WTC11 (cell line): ENCODE data around the gene DYRK1A. TPM values are rescaled to one million over a fixed set of nuclear protein-coding genes. Genes with fewer than 3 reads are reported as not detected.

ENCODE experiments used
- ATAC-seq: fragments of 200-7000 bp; cut with Tn5 transposase; 2 replicates; pipeline ENCODE4 v1.10.0; 2021; ENCODE audit warnings: mild to moderate bottlenecking, moderate library complexity
- CTCF ChIA-PET: fragments of 300-600 bp; sonication (Branson Sonifier 250); formaldehyde crosslinking; loops from one replicate; lab custom pipeline; 2021; ENCODE audit warnings: antibody characterized with exemption; lab: Charles Lee
- POLR2A ChIA-PET: fragments of 350-600 bp; sonication (Branson Sonifier 250); formaldehyde crosslinking; loops from one replicate; lab custom pipeline; 2021; ENCODE audit warnings: antibody characterized with exemption; lab: Charles Lee
- DNase-seq: peaks from one replicate; pipeline ENCODE4 v3.0.0; 2021; ENCODE audit warnings: low spot score
- H3K27ac Mint-ChIP-seq: 2 replicates; pipeline ENCODE4 v1.8.0; 2021; ENCODE audit warnings: mixed read lengths
- H3K27me3 Mint-ChIP-seq: 2 replicates; pipeline ENCODE4 v1.8.0; 2021; ENCODE audit warnings: low read depth, mild to moderate bottlenecking, moderate library complexity, mixed read lengths
- H3K36me3 Mint-ChIP-seq: 2 replicates; pipeline ENCODE4 v1.8.0; 2021; ENCODE audit warnings: mixed read lengths
- H3K4me1 Mint-ChIP-seq: 2 replicates; pipeline ENCODE4 v1.8.0; 2022; ENCODE audit warnings: mixed read lengths
- H3K4me3 Mint-ChIP-seq: 2 replicates; pipeline ENCODE4 v1.8.0; 2021; ENCODE audit warnings: mild to moderate bottlenecking, moderate library complexity, mixed read lengths
- H3K9me3 Mint-ChIP-seq: 2 replicates; pipeline ENCODE4 v1.8.0; 2021; ENCODE audit warnings: mixed read lengths
- ELF4 ChIP-seq: sonication (generic); formaldehyde crosslinking; IDR thresholded peaks from 2 replicates; pipeline ENCODE4 v1.8.1; 2022; ENCODE audit warnings: low read depth, mild to moderate bottlenecking, moderate library complexity, missing genetic modification reagents
- IRF2 ChIP-seq: sonication (generic); formaldehyde crosslinking; IDR thresholded peaks from 2 replicates; pipeline ENCODE4 v1.8.0; 2022; ENCODE audit warnings: low read depth, missing genetic modification reagents, borderline replicate concordance
- JAZF1 ChIP-seq: fragments of 250-450 bp; sonication (Bioruptor Pico); IDR thresholded peaks from 2 replicates; pipeline ENCODE4 v1.9.0; 2021; ENCODE audit warnings: moderate library complexity, mild to moderate bottlenecking, inconsistent platforms
- OVOL2 ChIP-seq: fragments of 250-450 bp; sonication (Bioruptor Pico); IDR thresholded peaks from 2 replicates; pipeline ENCODE4 v1.9.0; 2021; ENCODE audit warnings: mild to moderate bottlenecking, borderline replicate concordance
- SOX15 ChIP-seq: fragments of 250-450 bp; sonication (Bioruptor Pico); IDR thresholded peaks from 2 replicates; pipeline ENCODE4 v1.9.0; 2021; ENCODE audit warnings: mild to moderate bottlenecking
- TEAD1 ChIP-seq: sonication (generic); formaldehyde crosslinking; IDR thresholded peaks from 2 replicates; pipeline ENCODE4 v1.8.0; 2022; ENCODE audit warnings: mild to moderate bottlenecking, missing genetic modification reagents
- ZNF232 ChIP-seq: sonication (generic); formaldehyde crosslinking; IDR thresholded peaks from 2 replicates; pipeline ENCODE4 v1.8.0; 2022; ENCODE audit warnings: mild to moderate bottlenecking, missing genetic modification reagents
- ZNF396 ChIP-seq: fragments of 250-450 bp; sonication (Bioruptor Pico); IDR thresholded peaks from 2 replicates; pipeline ENCODE4 v1.8.0; 2021; ENCODE audit warnings: mild to moderate bottlenecking, moderate library complexity, borderline replicate concordance
- ZNF416 ChIP-seq: fragments of 250-450 bp; sonication (Bioruptor Pico); IDR thresholded peaks from 2 replicates; pipeline ENCODE4 v1.9.0; 2021; ENCODE audit warnings: mild to moderate bottlenecking, inconsistent platforms
- ZNF423 ChIP-seq: fragments of 250-450 bp; sonication (Bioruptor Pico); IDR thresholded peaks from 2 replicates; pipeline ENCODE4 v2.1.2; 2022; ENCODE audit warnings: mild to moderate bottlenecking, moderate library complexity
- total RNA-seq: library from RNA; stranded (reverse); gene quantifications from 3 replicates; pipeline ENCODE4 v1.2.3, GENCODE V29; 2021
- TF ChIP-seq, protein P1 (sequence below): sonication (generic); formaldehyde crosslinking; conservative IDR thresholded peaks from 2 replicates; pipeline ENCODE4 v1.8.1; 2022; ENCODE audit warnings: mild to moderate bottlenecking, missing genetic modification reagents
- TF ChIP-seq, protein P2 (sequence below): fragments of 250-450 bp; sonication (Bioruptor Pico); IDR thresholded peaks from 2 replicates; pipeline ENCODE4 v2.1.2; 2022; ENCODE audit warnings: mild to moderate bottlenecking, moderate library complexity
- TF ChIP-seq, protein P3 (sequence below): sonication (generic); formaldehyde crosslinking; IDR thresholded peaks from 2 replicates; pipeline ENCODE4 v1.8.1; 2022; ENCODE audit warnings: missing genetic modification reagents, borderline replicate concordance
- TF ChIP-seq, protein P4 (sequence below): sonication (generic); formaldehyde crosslinking; IDR thresholded peaks from 2 replicates; pipeline ENCODE4 v1.8.1; 2023; ENCODE audit warnings: mild to moderate bottlenecking, missing genetic modification reagents, borderline replicate concordance
- TF ChIP-seq, protein P5 (sequence below): fragments of 200-600 bp; IDR thresholded peaks from 2 replicates; pipeline ENCODE4 v1.8.0; 2022; ENCODE audit warnings: antibody characterized with exemption

The DYRK1A gene
- total RNA-seq, 1 experiment from 2014 or later, result 56.5 TPM

DNA sequence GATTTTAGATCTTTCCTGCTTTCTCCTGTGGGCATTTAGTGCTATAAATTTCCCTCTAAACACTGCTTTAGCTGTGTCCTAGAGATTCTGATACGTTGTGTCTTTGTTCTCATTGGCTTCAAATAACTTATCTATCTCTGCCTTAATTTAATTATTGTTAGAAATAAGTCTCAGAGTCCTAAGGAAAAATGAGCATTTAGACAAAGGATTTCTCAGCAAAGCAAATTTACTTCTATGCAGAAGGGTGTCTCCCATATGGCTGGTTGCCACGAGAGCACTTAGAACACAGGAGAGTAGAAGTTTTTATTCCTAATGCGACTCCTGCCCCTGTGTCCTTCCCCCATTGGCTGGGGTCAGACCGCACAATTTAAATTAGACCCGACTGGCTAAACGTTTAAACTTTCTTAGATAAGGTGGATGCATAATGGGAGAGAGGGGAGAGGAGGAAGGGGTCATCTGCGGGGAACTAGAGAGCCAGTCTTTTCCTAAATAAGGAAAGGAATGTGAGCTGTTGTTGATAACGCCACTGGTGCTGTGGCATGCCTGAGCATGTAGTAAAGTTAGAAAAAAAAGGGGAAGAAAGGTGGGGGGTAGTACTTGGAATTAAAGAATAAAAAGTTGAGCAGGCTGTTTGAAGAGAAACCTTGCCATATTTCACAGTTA lies 170.2 kb downstream of the DYRK1A start:
- DNase-seq, result no peak
- H3K27ac Mint-ChIP-seq, result peak overlapping the region; percentile 71
- POLR2A ChIA-PET, result no interaction called here
- H3K27me3 Mint-ChIP-seq, result peaks cover 4% of the 10 kb centered on the region; the same call in 1 of the 2 replicates
- peaks cover 42% of the 10 kb centered on the region for H3K9me3 Mint-ChIP-seq
- H3K36me3 Mint-ChIP-seq, result peaks cover 20% of the 10 kb centered on the region
- CTCF ChIA-PET, result interaction anchor here (1.0 kb wide), 1 partner anchor 106 kb away, joined by 3 read pairs; no protein-coding TSS in a partner anchor
- no peak overlapping the region for H3K4me3 Mint-ChIP-seq
- peak; percentile 81 for ATAC-seq
- TF ChIP-seq ZNF416 (no peak), SOX15 (CRISPR knock-in tag) (no peak), ZNF423 (CRISPR knock-in tag) (no peak), ELF4 (CRISPR knock-in tag) (no peak), ZNF232 (CRISPR knock-in tag) (no peak)
- TF ChIP-seq, protein P1, sequence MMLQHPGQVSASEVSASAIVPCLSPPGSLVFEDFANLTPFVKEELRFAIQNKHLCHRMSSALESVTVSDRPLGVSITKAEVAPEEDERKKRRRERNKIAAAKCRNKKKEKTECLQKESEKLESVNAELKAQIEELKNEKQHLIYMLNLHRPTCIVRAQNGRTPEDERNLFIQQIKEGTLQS (CRISPR knock-in tag), result no peak
- TF ChIP-seq, protein P2, sequence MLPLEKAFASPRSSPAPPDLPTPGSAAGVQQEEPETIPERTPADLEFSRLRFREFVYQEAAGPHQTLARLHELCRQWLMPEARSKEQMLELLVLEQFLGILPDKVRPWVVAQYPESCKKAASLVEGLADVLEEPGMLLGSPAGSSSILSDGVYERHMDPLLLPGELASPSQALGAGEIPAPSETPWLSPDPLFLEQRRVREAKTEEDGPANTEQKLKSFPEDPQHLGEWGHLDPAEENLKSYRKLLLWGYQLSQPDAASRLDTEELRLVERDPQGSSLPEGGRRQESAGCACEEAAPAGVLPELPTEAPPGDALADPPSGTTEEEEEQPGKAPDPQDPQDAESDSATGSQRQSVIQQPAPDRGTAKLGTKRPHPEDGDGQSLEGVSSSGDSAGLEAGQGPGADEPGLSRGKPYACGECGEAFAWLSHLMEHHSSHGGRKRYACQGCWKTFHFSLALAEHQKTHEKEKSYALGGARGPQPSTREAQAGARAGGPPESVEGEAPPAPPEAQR (CRISPR knock-in tag), result no peak
- TF ChIP-seq, all 79 proteins: peak for 0
- H3K4me1 Mint-ChIP-seq, result peaks cover 10% of the 10 kb centered on the region

DNA sequence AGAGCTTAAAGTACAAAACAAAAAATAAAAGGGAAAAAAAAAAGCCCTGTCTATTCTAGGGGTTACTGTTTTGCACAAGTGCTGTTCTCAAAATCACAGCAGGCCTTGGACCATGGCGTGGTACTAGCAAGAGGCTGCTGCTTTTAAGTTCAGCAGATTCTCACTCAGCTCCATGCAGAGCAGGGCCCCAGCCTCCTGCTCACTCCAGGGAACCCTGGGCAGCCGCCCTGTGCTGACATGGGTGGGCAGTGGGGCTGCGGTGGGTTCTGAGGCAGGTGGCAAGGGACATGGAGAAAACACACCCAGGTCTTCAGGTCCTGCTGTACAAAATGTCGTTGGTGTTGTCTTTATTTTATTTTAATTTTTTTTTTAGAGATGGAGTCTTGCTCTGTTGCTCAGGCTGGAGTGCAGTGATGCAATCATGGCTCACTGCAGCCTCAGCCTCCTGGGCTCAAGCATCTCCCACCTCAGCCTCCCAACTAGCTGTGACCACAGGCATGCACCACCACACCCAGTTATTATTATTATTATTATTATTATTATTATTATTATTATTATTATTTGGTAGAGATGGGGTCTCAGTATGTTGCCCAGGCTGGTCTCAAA lies 170.9 kb downstream of the DYRK1A start:
- ATAC-seq (peak; percentile 19; the same call in 1 of the 2 replicates), DNase-seq (no peak)
- H3K27ac Mint-ChIP-seq, result peak overlapping the region; percentile 71; the same call in 1 of the 2 replicates
- H3K4me3 Mint-ChIP-seq, result no peak overlapping the region
- TF ChIP-seq, protein P1 (CRISPR knock-in tag), result no peak
- TF ChIP-seq, protein P3, sequence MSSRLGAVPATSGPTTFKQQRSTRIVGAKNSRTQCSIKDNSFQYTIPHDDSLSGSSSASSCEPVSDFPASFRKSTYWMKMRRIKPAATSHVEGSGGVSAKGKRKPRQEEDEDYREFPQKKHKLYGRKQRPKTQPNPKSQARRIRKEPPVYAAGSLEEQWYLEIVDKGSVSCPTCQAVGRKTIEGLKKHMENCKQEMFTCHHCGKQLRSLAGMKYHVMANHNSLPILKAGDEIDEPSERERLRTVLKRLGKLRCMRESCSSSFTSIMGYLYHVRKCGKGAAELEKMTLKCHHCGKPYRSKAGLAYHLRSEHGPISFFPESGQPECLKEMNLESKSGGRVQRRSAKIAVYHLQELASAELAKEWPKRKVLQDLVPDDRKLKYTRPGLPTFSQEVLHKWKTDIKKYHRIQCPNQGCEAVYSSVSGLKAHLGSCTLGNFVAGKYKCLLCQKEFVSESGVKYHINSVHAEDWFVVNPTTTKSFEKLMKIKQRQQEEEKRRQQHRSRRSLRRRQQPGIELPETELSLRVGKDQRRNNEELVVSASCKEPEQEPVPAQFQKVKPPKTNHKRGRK (CRISPR knock-in tag), result no peak
- TF ChIP-seq TEAD1, result no peak
- TF ChIP-seq ZNF396 (CRISPR knock-in tag), result no peak
- no peak for TF ChIP-seq IRF2 (CRISPR knock-in tag)
- CTCF ChIA-PET, result interaction anchor here (1.0 kb wide), 1 partner anchor 106 kb away, joined by 3 read pairs; no protein-coding TSS in a partner anchor
- H3K9me3 Mint-ChIP-seq, result peaks cover 49% of the 10 kb centered on the region
- peaks cover 4% of the 10 kb centered on the region; the same call in 1 of the 2 replicates for H3K27me3 Mint-ChIP-seq
- POLR2A ChIA-PET, result no interaction called here
- H3K36me3 Mint-ChIP-seq, result peaks cover 25% of the 10 kb centered on the region
- H3K4me1 Mint-ChIP-seq, result peaks cover 10% of the 10 kb centered on the region

DNA sequence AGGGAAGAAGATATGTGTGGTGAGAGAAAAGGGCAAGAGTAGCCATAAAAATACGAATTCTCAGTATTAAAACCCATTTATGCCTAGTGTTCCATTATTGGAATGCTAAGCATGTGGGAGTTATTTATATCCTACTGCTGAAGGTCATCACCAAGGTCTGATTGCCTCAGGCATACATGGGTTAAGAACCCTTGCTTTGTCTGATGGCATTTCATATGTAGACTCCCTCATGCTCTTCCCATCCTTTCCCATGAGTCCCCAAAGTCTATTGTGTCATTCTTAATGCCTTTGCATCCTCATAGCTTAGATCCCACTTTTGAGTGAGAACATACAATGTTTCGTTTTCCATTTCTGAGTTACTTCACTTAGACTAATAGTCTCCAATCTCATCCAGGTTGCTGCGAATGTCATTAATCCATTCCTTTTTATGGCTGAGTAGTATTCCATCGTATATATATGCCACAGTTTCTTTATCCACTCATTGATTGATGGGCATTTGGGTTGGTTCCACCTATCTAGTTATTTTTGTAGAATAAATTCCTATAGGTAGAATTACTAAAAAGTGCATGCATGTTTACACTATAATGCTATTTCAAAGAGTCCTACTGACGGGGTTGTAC lies 172.5 kb downstream of the DYRK1A start:
- H3K9me3 Mint-ChIP-seq, result peaks cover 56% of the 10 kb centered on the region
- peaks cover 26% of the 10 kb centered on the region for H3K36me3 Mint-ChIP-seq
- DNase-seq (no peak), ATAC-seq (no peak)
- CTCF ChIA-PET, result no interaction called here
- H3K27me3 Mint-ChIP-seq, result peaks cover 4% of the 10 kb centered on the region; the same call in 1 of the 2 replicates
- POLR2A ChIA-PET, result no interaction called here
- H3K4me3 Mint-ChIP-seq, result no peak overlapping the region
- H3K27ac Mint-ChIP-seq, result no peak overlapping the region
- peaks cover 10% of the 10 kb centered on the region for H3K4me1 Mint-ChIP-seq
- TF ChIP-seq TEAD1, result no peak
- TF ChIP-seq, protein P4, sequence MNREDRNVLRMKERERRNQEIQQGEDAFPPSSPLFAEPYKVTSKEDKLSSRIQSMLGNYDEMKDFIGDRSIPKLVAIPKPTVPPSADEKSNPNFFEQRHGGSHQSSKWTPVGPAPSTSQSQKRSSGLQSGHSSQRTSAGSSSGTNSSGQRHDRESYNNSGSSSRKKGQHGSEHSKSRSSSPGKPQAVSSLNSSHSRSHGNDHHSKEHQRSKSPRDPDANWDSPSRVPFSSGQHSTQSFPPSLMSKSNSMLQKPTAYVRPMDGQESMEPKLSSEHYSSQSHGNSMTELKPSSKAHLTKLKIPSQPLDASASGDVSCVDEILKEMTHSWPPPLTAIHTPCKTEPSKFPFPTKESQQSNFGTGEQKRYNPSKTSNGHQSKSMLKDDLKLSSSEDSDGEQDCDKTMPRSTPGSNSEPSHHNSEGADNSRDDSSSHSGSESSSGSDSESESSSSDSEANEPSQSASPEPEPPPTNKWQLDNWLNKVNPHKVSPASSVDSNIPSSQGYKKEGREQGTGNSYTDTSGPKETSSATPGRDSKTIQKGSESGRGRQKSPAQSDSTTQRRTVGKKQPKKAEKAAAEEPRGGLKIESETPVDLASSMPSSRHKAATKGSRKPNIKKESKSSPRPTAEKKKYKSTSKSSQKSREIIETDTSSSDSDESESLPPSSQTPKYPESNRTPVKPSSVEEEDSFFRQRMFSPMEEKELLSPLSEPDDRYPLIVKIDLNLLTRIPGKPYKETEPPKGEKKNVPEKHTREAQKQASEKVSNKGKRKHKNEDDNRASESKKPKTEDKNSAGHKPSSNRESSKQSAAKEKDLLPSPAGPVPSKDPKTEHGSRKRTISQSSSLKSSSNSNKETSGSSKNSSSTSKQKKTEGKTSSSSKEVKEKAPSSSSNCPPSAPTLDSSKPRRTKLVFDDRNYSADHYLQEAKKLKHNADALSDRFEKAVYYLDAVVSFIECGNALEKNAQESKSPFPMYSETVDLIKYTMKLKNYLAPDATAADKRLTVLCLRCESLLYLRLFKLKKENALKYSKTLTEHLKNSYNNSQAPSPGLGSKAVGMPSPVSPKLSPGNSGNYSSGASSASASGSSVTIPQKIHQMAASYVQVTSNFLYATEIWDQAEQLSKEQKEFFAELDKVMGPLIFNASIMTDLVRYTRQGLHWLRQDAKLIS (CRISPR knock-in tag), result no peak
- TF ChIP-seq, protein P2 (CRISPR knock-in tag), result no peak
- no peak for TF ChIP-seq JAZF1
- no peak for TF ChIP-seq OVOL2 (CRISPR knock-in tag)
- TF ChIP-seq, protein P5, sequence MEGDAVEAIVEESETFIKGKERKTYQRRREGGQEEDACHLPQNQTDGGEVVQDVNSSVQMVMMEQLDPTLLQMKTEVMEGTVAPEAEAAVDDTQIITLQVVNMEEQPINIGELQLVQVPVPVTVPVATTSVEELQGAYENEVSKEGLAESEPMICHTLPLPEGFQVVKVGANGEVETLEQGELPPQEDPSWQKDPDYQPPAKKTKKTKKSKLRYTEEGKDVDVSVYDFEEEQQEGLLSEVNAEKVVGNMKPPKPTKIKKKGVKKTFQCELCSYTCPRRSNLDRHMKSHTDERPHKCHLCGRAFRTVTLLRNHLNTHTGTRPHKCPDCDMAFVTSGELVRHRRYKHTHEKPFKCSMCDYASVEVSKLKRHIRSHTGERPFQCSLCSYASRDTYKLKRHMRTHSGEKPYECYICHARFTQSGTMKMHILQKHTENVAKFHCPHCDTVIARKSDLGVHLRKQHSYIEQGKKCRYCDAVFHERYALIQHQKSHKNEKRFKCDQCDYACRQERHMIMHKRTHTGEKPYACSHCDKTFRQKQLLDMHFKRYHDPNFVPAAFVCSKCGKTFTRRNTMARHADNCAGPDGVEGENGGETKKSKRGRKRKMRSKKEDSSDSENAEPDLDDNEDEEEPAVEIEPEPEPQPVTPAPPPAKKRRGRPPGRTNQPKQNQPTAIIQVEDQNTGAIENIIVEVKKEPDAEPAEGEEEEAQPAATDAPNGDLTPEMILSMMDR, result no peak
- TF ChIP-seq SOX15 (CRISPR knock-in tag), result no peak
- TF ChIP-seq ZNF423 (CRISPR knock-in tag), result no peak
